ENCODE data around the gene KAZN. TPM values are rescaled to one million over a fixed set of nuclear protein-coding genes. Genes with fewer than 3 reads are reported as not detected.

Gene KAZN
- total RNA-seq, 1 donor from 2014 or later: 21.2 TPM

DNA sequence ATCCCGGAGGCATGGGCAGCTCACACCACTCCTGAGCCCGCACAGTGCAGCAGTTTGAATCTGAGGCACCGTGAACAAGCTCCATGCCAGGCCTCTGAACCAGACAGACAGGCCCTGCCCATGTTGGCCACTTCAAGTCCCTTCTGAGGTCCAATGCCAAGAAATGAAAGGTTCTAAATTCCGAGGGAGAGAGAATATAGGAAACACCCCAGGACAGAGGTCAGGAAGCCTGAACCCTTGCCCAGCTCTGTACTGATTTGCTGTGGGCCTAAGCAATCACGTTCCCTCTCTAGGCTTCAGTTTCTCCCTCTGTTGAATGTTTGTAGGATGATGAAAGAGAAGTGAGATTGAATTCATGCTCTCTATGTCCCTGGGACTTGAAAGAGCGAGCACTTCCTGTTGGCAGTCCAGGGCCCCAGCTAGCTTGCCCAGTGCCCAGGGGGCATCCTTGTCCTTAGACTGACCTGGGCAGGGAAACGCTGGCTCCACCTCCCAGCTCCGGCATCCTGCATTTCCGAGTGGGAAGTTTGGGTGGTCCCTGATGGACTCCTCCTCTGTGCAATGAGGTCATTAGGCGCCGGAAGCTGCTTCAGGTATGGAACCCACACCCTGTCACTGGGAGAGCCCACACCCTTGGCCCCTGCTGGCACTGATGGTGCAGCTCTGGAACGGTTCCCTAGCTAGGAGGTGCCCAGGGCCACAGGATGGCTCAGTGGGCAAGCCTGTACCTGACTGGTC is 312.7 kb downstream of the KAZN start:
- DNase-seq: no peak
- peak; percentile 56 to 58 for ATAC-seq
- no peaks in the 10 kb centered on the region for H3K36me3 ChIP-seq
- H3K4me3 ChIP-seq: no peak overlapping the region
- H3K4me1 ChIP-seq: peaks cover 7% of the 10 kb centered on the region
- no peaks in the 10 kb centered on the region for H3K9me3 ChIP-seq
- TF ChIP-seq, protein P1, sequence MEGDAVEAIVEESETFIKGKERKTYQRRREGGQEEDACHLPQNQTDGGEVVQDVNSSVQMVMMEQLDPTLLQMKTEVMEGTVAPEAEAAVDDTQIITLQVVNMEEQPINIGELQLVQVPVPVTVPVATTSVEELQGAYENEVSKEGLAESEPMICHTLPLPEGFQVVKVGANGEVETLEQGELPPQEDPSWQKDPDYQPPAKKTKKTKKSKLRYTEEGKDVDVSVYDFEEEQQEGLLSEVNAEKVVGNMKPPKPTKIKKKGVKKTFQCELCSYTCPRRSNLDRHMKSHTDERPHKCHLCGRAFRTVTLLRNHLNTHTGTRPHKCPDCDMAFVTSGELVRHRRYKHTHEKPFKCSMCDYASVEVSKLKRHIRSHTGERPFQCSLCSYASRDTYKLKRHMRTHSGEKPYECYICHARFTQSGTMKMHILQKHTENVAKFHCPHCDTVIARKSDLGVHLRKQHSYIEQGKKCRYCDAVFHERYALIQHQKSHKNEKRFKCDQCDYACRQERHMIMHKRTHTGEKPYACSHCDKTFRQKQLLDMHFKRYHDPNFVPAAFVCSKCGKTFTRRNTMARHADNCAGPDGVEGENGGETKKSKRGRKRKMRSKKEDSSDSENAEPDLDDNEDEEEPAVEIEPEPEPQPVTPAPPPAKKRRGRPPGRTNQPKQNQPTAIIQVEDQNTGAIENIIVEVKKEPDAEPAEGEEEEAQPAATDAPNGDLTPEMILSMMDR (IDR thresholded peaks at IDR 0.05): no peak
- peak overlapping the region; percentile 36 for H3K27ac ChIP-seq
- no peaks in the 10 kb centered on the region for H3K27me3 ChIP-seq (ENCODE audit: low read depth)
- intact Hi-C loops (cut with DNase I): no loop called here

DNA sequence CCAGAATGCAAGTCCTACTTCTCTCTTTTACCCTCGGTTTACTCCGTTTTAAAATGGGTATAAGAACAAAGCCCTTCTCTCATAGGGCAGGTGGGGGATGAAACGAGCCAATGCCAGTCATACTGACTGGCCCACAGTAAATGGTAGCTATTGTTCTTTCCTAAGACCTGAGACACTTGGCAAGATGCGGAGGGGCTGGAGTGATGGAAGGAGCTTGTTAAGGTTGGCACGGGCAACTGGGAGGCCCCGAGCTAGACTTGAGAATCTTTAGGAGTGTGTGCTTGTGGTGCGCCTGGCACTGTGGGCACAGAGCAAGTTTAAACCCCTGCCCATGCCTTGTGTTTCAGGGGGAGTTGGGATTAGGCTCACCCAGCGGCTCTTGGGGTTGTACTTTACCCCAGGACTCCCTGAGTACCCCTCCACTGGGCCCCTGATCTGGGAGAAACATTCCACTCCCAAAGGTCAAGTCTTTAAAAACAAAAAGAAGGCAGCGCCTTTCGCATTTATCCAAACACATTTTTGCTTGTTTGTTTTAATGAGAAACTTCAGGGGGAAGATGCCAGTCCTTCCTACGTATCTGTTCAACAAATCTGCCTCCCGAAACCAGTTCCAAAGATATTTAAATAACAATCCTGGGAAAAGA is 314.5 kb downstream of the KAZN start:
- H3K27ac ChIP-seq: no peak overlapping the region
- H3K9me3 ChIP-seq: no peaks in the 10 kb centered on the region
- intact Hi-C loops (cut with DNase I): no loop called here
- DNase-seq: no peak
- no peaks in the 10 kb centered on the region for H3K36me3 ChIP-seq
- no peak for ATAC-seq
- no peak overlapping the region for H3K4me3 ChIP-seq
- no peaks in the 10 kb centered on the region for H3K27me3 ChIP-seq (ENCODE audit: low read depth)
- peaks cover 7% of the 10 kb centered on the region for H3K4me1 ChIP-seq
- TF ChIP-seq, protein P1 (IDR thresholded peaks at IDR 0.05): no peak

DNA sequence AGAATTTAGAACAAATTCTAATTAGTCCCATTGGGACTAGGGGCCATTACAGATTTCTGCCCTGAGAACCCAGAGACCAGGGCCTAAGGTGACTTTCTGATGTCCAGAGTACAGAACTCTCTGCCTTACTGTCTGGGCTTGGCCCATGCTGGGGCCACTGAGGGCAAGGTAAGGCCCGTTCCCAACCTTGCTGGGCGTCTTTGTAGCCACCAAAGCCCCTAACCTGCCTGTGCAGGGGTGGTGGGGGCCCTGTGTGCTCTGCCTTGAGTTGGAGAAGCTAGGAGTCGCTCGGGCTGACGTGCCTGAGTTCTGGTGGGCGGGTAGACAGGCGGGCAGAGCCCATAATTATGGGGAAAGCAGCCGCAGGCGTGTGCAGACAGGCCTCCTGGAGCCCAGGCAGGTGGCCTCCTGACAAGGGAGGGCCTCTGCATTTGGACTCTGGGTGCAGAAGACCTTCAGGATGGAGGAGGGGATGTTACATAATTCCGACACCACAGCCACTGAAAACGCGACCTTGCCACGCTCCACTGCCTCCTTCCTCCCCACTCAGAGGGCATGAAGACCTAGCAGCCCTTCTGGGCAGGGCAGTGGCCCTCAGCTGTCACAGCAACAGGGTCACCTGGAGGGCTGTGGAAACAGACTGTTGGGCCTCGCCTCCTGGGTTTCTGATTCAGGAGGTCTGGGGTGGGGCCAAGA is 315.1 kb downstream of the KAZN start:
- DNase-seq (no peak), ATAC-seq (no peak)
- Histone ChIP-seq H3K4me1 (peaks cover 7% of the 10 kb centered on the region), H3K36me3 (no peaks in the 10 kb centered on the region), H3K9me3 (no peaks in the 10 kb centered on the region), H3K4me3 (no peak overlapping the region), H3K27me3 (ENCODE audit: low read depth) (no peaks in the 10 kb centered on the region), H3K27ac (no peak overlapping the region)
- intact Hi-C loops (cut with DNase I): no loop called here
- TF ChIP-seq, protein P1 (IDR thresholded peaks at IDR 0.05): no peak

DNA sequence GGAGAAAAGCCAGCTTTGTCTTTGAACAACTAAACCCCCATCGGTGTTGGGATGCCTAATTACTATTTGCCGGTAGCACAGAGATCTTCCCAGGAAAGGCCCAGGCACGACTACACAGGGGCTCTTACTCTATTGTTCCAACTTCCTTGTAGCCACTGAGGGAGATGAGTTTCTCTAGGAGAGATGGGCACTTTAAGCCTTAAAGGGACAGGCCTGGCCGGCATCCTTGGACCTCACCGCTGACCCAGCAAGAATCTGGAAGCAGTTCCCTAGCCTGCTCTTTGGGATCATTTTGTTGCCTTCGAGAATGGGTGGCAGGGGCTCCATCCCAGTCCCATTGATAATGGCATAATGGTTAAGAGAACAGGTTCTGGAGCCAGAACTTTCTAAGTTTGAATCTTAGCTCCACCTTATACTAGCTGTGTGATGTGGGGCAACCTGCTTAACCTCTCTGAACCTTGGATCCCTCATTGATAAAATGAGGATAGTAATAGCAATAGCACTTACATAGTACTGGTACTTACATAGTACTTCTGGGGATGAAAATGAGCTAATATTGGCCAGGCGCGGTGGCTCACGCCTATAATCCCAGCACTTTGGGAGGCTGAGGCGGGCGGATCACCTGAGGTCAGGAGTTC is 316.0 kb downstream of the KAZN start:
- H3K9me3 ChIP-seq: no peaks in the 10 kb centered on the region
- H3K4me3 ChIP-seq: no peak overlapping the region
- H3K27me3 ChIP-seq (ENCODE audit: low read depth): no peaks in the 10 kb centered on the region
- TF ChIP-seq, protein P1 (IDR thresholded peaks at IDR 0.05): no peak
- H3K36me3 ChIP-seq: no peaks in the 10 kb centered on the region
- DNase-seq (no peak), ATAC-seq (no peak)
- H3K4me1 ChIP-seq: peaks cover 7% of the 10 kb centered on the region
- H3K27ac ChIP-seq: no peak overlapping the region
- intact Hi-C loops (cut with DNase I): no loop called here

DNA sequence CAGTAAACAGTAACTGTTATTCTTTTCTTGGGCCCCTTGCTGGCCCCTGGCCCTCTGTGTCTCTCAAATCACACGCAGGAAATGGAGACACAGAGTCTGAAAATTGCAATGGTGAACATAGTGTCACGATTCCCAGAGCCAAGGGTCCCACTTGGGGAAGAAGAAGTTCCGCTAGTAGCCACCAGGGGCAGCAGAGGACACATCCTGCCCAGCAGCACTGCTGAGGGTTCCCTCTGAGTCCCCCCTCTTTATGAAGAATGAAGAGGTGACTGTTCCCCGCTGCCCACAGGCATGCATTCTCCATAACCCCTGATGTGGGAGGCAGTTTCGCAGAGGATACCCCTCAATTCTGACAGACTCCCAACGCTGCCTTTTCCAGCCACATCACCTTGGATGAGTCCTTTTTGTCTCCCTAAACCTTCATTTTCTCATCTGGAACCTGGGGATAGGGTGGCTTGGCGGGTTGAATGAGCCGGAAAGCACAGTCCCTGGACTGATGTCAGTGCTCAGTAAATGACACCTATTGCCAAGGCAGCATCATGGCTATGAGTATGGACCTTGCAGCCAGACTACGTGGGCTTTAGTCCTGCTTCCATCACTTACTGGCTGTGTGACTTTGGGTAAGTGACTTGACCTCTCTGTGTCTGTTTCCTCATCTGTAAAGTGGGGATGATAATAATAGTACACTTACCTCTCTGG is 317.0 kb downstream of the KAZN start:
- H3K27ac ChIP-seq: no peak overlapping the region
- H3K27me3 ChIP-seq (ENCODE audit: low read depth): no peaks in the 10 kb centered on the region
- no peak overlapping the region for H3K4me3 ChIP-seq
- intact Hi-C loops (cut with DNase I): no loop called here
- no peaks in the 10 kb centered on the region for H3K36me3 ChIP-seq
- ATAC-seq (peak; percentile 60 to 69), DNase-seq (no peak)
- peaks cover 7% of the 10 kb centered on the region for H3K4me1 ChIP-seq
- H3K9me3 ChIP-seq: no peaks in the 10 kb centered on the region
- TF ChIP-seq, protein P1 (IDR thresholded peaks at IDR 0.05): peak; percentile 94
